OCI-M2 (cell line): Measurements from ENCODE around the gene GOSR1.
"Not testable (repeated sequence)": the region's sequence is repeated elsewhere in the genome, so short reads cannot be mapped to it uniquely, and the experiment has no call there.

Source experiments
- DNase-seq: peaks from one replicate; lab custom pipeline; 2025; ENCODE audit not compliant: unreplicated experiment; lab: John Stamatoyannopoulos, UW

GOSR1 gene

DNA sequence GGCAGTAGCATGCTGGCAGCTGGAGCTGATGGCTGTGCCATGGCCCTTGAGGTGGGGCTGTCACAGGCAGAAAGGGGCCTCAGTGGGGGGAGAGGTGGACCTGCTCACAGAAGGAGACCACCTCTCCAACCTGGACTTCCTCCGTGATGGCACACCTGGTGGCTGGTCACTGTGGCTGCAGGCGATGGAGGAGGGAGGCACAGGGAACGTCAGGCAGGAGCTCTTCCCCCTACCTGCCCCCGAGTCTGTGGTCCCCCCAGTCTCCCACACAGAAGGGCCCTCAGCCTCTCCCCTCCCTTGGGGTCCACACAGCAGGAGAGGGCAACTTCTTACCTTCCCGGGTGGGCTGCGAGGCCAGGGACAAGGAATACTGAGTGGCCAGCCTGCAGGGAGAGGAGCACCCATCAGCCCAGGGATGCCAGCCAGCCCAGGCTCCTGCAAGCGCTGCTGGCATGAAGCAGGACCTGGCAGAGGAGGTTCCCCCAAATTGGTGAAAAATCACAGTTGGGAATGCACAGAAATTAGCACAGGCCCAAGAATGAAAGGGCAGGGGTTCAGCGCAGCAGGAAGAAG is 96.5 kb downstream of the GOSR1 start:
- DNase-seq: no peak

DNA sequence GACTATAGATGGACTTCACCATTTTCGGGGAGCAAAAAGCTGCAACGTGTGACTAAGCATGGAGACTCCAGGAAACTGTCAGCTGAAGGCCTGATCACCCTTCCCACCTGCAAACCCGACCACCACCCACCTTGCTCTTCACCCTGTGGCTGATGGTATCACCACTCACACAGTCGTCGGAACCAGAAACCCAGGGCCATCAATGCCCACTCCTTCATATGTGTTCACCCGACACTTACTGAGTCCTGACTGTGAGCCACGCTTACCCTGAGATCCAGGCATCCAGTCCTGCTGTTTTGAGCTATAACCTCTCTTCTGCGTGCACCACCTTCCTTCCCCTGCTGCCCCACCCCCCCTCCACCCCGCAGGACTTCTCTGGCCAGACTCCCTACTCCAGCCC is 97.1 kb downstream of the GOSR1 start:
- not testable (repeated sequence) for DNase-seq

DNA sequence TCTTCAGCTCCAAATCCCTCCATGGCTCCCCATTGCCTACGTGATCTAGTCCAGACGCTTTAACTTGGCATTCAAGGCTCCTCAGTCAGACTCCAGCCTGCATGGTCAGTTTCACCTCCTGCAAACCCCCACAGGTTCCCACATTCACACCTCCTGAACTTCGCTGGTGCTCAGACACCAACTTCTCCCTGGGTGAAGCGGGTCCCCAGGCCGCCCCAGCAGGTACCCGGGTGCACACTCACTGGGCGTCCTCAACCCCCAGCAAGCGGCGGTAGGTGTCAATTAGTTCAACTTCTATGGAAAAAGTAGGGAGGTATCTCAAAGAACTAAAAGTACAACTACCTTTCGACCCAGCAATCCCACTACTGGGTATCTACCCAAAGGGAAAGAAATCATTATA is 97.6 kb downstream of the GOSR1 start:
- not testable (repeated sequence) for DNase-seq

DNA sequence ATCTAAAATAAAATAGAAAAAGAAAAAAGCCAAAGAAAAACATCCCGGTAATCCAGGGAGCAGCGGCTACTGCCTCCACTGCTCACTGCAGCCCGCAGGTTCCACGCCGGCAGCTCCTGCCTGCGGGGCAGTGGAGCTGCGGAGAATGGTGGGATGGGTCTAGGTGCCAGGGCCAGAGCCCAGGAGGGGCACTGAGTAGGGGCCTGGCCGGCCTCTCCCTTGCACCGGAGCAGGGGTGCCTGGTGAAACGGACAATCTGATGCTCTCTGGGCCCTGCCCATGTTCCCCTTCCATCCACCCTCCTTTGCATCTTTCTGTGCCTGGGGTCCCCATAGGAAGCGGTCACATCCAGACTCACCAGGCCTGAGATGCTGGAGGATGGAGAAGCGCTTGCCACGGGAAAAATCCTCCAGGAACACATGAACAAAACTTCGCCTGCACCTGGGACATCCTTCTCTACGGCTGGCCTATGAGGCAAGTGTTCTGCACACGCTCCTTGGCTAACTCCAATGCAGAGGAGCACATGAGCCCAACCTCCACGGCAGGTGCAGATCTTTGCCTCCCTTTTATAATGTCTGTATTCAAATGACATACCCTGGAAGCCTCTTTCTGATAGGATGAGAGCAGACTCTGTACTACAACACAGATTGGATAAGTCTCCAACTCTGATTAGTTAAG is 98.6 kb downstream of the GOSR1 start:
- not testable (repeated sequence) for DNase-seq

- DNase-seq: no peak
Measured at GRCh38 chr17:30576326-30576861, 99.2 kb downstream of the GOSR1 start.
